GM12878 (cell line): ENCODE data around the gene EML1. TPM values are rescaled to one million over a fixed set of nuclear protein-coding genes. Genes with fewer than 3 reads are reported as not detected.

ENCODE experiments used
- ATAC-seq: fragments of 200-7000 bp; cut with Tn5 transposase; 3 replicates; pipeline ENCODE4 v1.9.1; 2020; ENCODE audit warnings: mild to moderate bottlenecking, moderate library complexity
- BruUV-seq: library from RNA; stranded (reverse); fragments of 400-500 nt; replicated peaks from 2 replicates; lab custom pipeline; 2021; lab: Mats Ljungman, UMichigan
- CTCF ChIA-PET: fragments of 300-600 bp; sonication (Branson Sonifier 250); formaldehyde crosslinking; extraction: SDS; loops from one replicate; lab custom pipeline; 2021; ENCODE audit warnings: inconsistent platforms; lab: Yijun Ruan, JAX
- POLR2A ChIA-PET: fragments of 350-600 bp; formaldehyde crosslinking; extraction: SDS; loops from one replicate; lab custom pipeline; 2021; ENCODE audit warnings: inconsistent platforms; lab: Charles Lee
- RAD21 ChIA-PET: fragments of 300-600 bp; sonication (Branson Sonifier 250); formaldehyde crosslinking; loops from one replicate; lab custom pipeline; 2023; ENCODE audit warnings: antibody characterized with exemption; ENCODE audit not compliant: unreplicated experiment; lab: Charles Lee
- SMC1A ChIA-PET: fragments of 300-600 bp; sonication (Branson Sonifier 250); formaldehyde crosslinking; loops from one replicate; lab custom pipeline; 2023; ENCODE audit not compliant: unreplicated experiment, uncharacterized antibody; lab: Charles Lee
- DNase-seq: peaks from one replicate; pipeline ENCODE4 v3.0.0-alpha.2; 2011; ENCODE audit warnings: low read depth, low spot score
- FAIRE-seq: peaks from 3 replicates; lab custom pipeline; 2011; peaks lifted over from hg19 to GRCh38; lab: Jason Lieb, UNC
- H2AFZ ChIP-seq: 2 replicates; pipeline ENCODE4 v1.6.0; 2011; ENCODE audit warnings: low read depth, low read length, control low read depth; ENCODE audit not compliant: control insufficient read depth
- H3K27ac ChIP-seq: 2 replicates; pipeline ENCODE4 v1.5.1; 2011; ENCODE audit warnings: control low read depth; ENCODE audit not compliant: control insufficient read depth, insufficient read depth
- H3K27me3 ChIP-seq, 2 experiments: replicated peaks in 1 of 2; 2 replicates each; pipeline versions ENCODE4 v1.6.0 to v1.6.1; 2011; ENCODE audit warnings: low read length in 1 of 2; ENCODE audit not compliant: control insufficient read depth in 2 of 2, insufficient read depth in 2 of 2
- H3K36me3 ChIP-seq, 2 experiments: 2 replicates each; pipeline ENCODE4 v1.5.1; 2011; ENCODE audit warnings: low read length in 1 of 2; ENCODE audit not compliant: control insufficient read depth in 2 of 2, insufficient read depth in 2 of 2
- H3K4me1 ChIP-seq: 2 replicates; pipeline ENCODE4 v1.6.1; 2011; ENCODE audit warnings: mild to moderate bottlenecking, low read length, moderate library complexity, mixed read lengths; ENCODE audit not compliant: control insufficient read depth, insufficient read depth
- H3K4me2 ChIP-seq: 2 replicates; pipeline ENCODE4 v1.6.0; 2011; ENCODE audit warnings: control low read depth; ENCODE audit not compliant: control insufficient read depth, insufficient read depth
- H3K4me3 ChIP-seq: fragments of 200-600 bp; sonication (generic); 2 replicates; pipeline ENCODE4 v1.5.1; 2016
- H3K79me2 ChIP-seq: 2 replicates; pipeline ENCODE4 v1.6.0; 2011; ENCODE audit warnings: low read length; ENCODE audit not compliant: control insufficient read depth, insufficient read depth
- H3K9ac ChIP-seq: 2 replicates; pipeline ENCODE4 v1.8.0; 2011; ENCODE audit warnings: low read length, control low read depth, mixed read lengths; ENCODE audit not compliant: control insufficient read depth, insufficient read depth
- H3K9me3 ChIP-seq: replicated peaks from 3 replicates; pipeline ENCODE4 v1.5.1; 2011; ENCODE audit warnings: mild to moderate bottlenecking, low read length; ENCODE audit not compliant: control insufficient read depth, insufficient read depth
- H4K20me1 ChIP-seq: 2 replicates; pipeline ENCODE4 v1.6.0; 2011; ENCODE audit not compliant: control insufficient read depth, insufficient read depth
- BACH1 ChIP-seq: fragments of 450-650 bp; IDR thresholded peaks from 2 replicates; pipeline ENCODE4 v1.6.1; 2017; ENCODE audit warnings: mild to moderate bottlenecking, borderline replicate concordance
- CBX5 ChIP-seq: sonication (generic); IDR thresholded peaks from 2 replicates; pipeline ENCODE4 v1.6.1; 2016; ENCODE audit warnings: low read depth, moderate library complexity, mild to moderate bottlenecking, inconsistent platforms
- CHD2 ChIP-seq: IDR thresholded peaks from 2 replicates; pipeline ENCODE4 v1.6.1; 2011; ENCODE audit warnings: low read depth, low read length, improper control_type of control experiment, borderline replicate concordance
- CHD4 ChIP-seq: fragments of 200-600 bp; sonication (generic); IDR thresholded peaks from 2 replicates; pipeline ENCODE4 v1.6.1; 2016; ENCODE audit warnings: mild to moderate bottlenecking
- FOS ChIP-seq: IDR thresholded peaks from 3 replicates; pipeline ENCODE4 v1.6.1; 2011; ENCODE audit warnings: borderline replicate concordance; ENCODE audit not compliant: insufficient read length; ENCODE audit errors: extremely low read depth
- FOXK2 ChIP-seq: fragments of 450-650 bp; IDR thresholded peaks from 2 replicates; pipeline ENCODE4 v1.6.1; 2017; ENCODE audit warnings: mild to moderate bottlenecking, moderate library complexity
- LARP7 ChIP-seq: fragments of 450-650 bp; IDR thresholded peaks from 2 replicates; pipeline ENCODE4 v1.6.1; 2017; ENCODE audit warnings: mild to moderate bottlenecking
- NFYA ChIP-seq: IDR thresholded peaks from 2 replicates; pipeline ENCODE4 v1.6.1; 2011; ENCODE audit warnings: low read depth, mild to moderate bottlenecking, low read length, improper control_type of control experiment, borderline replicate concordance
- NR2C2 ChIP-seq: IDR thresholded peaks from 2 replicates; pipeline ENCODE4 v1.6.1; 2011; ENCODE audit warnings: borderline replicate concordance, low read depth; ENCODE audit not compliant: control insufficient read depth, insufficient read length
- PAX5 ChIP-seq: IDR thresholded peaks from 2 replicates; pipeline ENCODE4 v1.6.1; 2011; ENCODE audit warnings: low read depth, low read length, borderline replicate concordance
- POLR2A ChIP-seq: IDR thresholded peaks from 2 replicates; pipeline ENCODE4 v1.6.1; 2011; ENCODE audit warnings: low read depth, mild to moderate bottlenecking, low read length
- POLR2AphosphoS2 ChIP-seq: IDR thresholded peaks from 2 replicates; pipeline ENCODE4 v1.6.1; 2011; ENCODE audit warnings: low read depth, mild to moderate bottlenecking, low read length, improper control_type of control experiment, moderate library complexity
- TARDBP ChIP-seq: IDR thresholded peaks from 2 replicates; pipeline ENCODE4 v1.6.1; 2016; ENCODE audit warnings: borderline replicate concordance
- TCF12 ChIP-seq: IDR thresholded peaks from 2 replicates; pipeline ENCODE4 v1.6.1; 2011; ENCODE audit warnings: low read depth, mild to moderate bottlenecking, low read length
- ZSCAN29 ChIP-seq: fragments of 450-650 bp; IDR thresholded peaks from 2 replicates; pipeline ENCODE4 v1.6.1; 2017; ENCODE audit warnings: mild to moderate bottlenecking, moderate library complexity
- WGBS: methylation state at CpG from one replicate; pipeline ENCODE4 v1.1.6; 2016; ENCODE audit warnings: low lambda C conversion rate; ENCODE audit not compliant: insufficient replicate concordance, insufficient coverage; ENCODE audit errors: missing lambda C conversion rate; 5-methylcytosine and 5-hydroxymethylcytosine counted together
- in situ Hi-C: fragments of 300-500 bp; cut with MboI; formaldehyde crosslinking; loops from 9 replicates; pipeline ENCODE4 v1.14.3; 2018; ENCODE audit warnings: mixed read lengths
- intact Hi-C: fragments of 100-400 bp; cut with micrococcal nuclease; formaldehyde crosslinking; loops from one replicate; pipeline ENCODE4 v1.14.2; 2022; ENCODE audit not compliant: unreplicated experiment
- polyA plus RNA-seq, 11 experiments: library from polyadenylated mRNA; depleted of rRNA in 4 of 11; unstranded in 6 of 11; stranded (reverse) in 5 of 11; fragments of >200 nt; fragmentation: Nextera tagmentation in 4 of 11; fragmentation: Illumina TruSeq in 1 of 11; extraction: Ambion mirVana in 4 of 11; extraction: Trizol in 1 of 11; gene quantifications; 1 replicate in 1 of 11; 2 replicates in 10 of 11; pipeline versions ENCODE4 v1.2.1 to v1.2.3, GENCODE V29; 2011 to 2016; ENCODE audit warnings: inconsistent platforms in 2 of 11, missing spikeins in 2 of 11, low read depth in 1 of 11
- total RNA-seq, 4 experiments: library from RNA; depleted of rRNA in 3 of 4; stranded (reverse); fragments of >200 nt in 3 of 4; fragmentation: Illumina TruSeq in 1 of 4; extraction: Trizol in 1 of 4; gene quantifications; 2 replicates each; pipeline versions ENCODE4 v1.2.1 to v1.2.3, GENCODE V29; 2013 to 2021
- TF ChIP-seq, protein P1 (sequence below): fragments of 450-650 bp; formaldehyde crosslinking; IDR thresholded peaks from 2 replicates; pipeline ENCODE4 v1.4.0; 2020; ENCODE audit warnings: mild to moderate bottlenecking, moderate library complexity
- TF ChIP-seq, protein P2 (sequence below): IDR thresholded peaks from 2 replicates; pipeline ENCODE4 v1.6.1; 2012; ENCODE audit warnings: low read depth, low read length, improper control_type of control experiment
- TF ChIP-seq, protein P3 (sequence below): fragments of 450-650 bp; IDR thresholded peaks from 2 replicates; pipeline ENCODE4 v1.6.1; 2017; ENCODE audit warnings: mild to moderate bottlenecking, moderate library complexity

The EML1 gene
- total and polyA plus RNA-seq, 10 of the 15 experiments (the other 5 are each of a cell fraction or from before 2014, with no cell fraction given), result 0.05 to 3.4 (median 0.11) TPM; not detected in 3

DNA sequence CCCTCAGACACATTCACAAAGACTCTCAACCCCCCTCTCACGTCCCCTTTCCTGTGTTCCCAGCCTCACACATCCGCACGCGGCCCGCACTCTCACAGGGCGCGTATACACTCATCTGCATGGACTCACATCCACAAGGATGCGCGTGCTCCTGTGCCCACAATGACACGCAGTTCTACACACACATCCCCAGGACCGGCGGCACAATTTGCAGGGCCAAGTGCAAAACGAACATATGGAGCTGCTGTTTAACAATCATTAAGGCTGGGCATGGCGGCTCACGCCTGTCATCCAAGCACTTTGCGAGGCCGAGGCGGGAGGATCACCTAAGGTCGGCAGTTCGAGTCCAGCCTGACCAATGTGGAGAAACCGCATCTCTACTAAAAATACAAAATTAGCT, 36.4 kb upstream of the EML1 start:
- FAIRE-seq (no peak), DNase-seq (no peak), ATAC-seq (no peak)
- H3K27me3 ChIP-seq, result peaks cover 2 to 4% of the 10 kb centered on the region in 2 experiments; a peak in 2 of 4 replicates
- H3K4me1 ChIP-seq, result peaks cover 6% of the 10 kb centered on the region
- ChIA-PET SMC1A (no interaction called here), CTCF (no interaction called here), POLR2A (no interaction called here), RAD21 (no interaction called here)
- no peak overlapping the region for H3K4me2 ChIP-seq
- intact Hi-C loops, result no loop called here
- H3K4me3 ChIP-seq, result no peak overlapping the region
- no peak overlapping the region for H2AFZ ChIP-seq
- H3K9me3 ChIP-seq, result no peaks in the 10 kb centered on the region
- in situ Hi-C loops, result no loop called here
- H3K9ac ChIP-seq, result no peak overlapping the region
- H3K79me2 ChIP-seq, result no peaks in the 10 kb centered on the region
- BruUV-seq, result no TSS peak
- H4K20me1 ChIP-seq, result no peaks in the 10 kb centered on the region
- TF ChIP-seq CBX5, result no peak
- no peak for TF ChIP-seq TCF12
- no peak for TF ChIP-seq BACH1
- TF ChIP-seq, protein P1, sequence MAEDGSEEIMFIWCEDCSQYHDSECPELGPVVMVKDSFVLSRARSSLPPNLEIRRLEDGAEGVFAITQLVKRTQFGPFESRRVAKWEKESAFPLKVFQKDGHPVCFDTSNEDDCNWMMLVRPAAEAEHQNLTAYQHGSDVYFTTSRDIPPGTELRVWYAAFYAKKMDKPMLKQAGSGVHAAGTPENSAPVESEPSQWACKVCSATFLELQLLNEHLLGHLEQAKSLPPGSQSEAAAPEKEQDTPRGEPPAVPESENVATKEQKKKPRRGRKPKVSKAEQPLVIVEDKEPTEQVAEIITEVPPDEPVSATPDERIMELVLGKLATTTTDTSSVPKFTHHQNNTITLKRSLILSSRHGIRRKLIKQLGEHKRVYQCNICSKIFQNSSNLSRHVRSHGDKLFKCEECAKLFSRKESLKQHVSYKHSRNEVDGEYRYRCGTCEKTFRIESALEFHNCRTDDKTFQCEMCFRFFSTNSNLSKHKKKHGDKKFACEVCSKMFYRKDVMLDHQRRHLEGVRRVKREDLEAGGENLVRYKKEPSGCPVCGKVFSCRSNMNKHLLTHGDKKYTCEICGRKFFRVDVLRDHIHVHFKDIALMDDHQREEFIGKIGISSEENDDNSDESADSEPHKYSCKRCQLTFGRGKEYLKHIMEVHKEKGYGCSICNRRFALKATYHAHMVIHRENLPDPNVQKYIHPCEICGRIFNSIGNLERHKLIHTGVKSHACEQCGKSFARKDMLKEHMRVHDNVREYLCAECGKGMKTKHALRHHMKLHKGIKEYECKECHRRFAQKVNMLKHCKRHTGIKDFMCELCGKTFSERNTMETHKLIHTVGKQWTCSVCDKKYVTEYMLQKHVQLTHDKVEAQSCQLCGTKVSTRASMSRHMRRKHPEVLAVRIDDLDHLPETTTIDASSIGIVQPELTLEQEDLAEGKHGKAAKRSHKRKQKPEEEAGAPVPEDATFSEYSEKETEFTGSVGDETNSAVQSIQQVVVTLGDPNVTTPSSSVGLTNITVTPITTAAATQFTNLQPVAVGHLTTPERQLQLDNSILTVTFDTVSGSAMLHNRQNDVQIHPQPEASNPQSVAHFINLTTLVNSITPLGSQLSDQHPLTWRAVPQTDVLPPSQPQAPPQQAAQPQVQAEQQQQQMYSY (CRISPR knock-in tag), result no peak
- TF ChIP-seq, protein P2, sequence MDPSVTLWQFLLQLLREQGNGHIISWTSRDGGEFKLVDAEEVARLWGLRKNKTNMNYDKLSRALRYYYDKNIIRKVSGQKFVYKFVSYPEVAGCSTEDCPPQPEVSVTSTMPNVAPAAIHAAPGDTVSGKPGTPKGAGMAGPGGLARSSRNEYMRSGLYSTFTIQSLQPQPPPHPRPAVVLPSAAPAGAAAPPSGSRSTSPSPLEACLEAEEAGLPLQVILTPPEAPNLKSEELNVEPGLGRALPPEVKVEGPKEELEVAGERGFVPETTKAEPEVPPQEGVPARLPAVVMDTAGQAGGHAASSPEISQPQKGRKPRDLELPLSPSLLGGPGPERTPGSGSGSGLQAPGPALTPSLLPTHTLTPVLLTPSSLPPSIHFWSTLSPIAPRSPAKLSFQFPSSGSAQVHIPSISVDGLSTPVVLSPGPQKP, result no peak
- no peak for TF ChIP-seq ZSCAN29
- TF ChIP-seq, protein P3, sequence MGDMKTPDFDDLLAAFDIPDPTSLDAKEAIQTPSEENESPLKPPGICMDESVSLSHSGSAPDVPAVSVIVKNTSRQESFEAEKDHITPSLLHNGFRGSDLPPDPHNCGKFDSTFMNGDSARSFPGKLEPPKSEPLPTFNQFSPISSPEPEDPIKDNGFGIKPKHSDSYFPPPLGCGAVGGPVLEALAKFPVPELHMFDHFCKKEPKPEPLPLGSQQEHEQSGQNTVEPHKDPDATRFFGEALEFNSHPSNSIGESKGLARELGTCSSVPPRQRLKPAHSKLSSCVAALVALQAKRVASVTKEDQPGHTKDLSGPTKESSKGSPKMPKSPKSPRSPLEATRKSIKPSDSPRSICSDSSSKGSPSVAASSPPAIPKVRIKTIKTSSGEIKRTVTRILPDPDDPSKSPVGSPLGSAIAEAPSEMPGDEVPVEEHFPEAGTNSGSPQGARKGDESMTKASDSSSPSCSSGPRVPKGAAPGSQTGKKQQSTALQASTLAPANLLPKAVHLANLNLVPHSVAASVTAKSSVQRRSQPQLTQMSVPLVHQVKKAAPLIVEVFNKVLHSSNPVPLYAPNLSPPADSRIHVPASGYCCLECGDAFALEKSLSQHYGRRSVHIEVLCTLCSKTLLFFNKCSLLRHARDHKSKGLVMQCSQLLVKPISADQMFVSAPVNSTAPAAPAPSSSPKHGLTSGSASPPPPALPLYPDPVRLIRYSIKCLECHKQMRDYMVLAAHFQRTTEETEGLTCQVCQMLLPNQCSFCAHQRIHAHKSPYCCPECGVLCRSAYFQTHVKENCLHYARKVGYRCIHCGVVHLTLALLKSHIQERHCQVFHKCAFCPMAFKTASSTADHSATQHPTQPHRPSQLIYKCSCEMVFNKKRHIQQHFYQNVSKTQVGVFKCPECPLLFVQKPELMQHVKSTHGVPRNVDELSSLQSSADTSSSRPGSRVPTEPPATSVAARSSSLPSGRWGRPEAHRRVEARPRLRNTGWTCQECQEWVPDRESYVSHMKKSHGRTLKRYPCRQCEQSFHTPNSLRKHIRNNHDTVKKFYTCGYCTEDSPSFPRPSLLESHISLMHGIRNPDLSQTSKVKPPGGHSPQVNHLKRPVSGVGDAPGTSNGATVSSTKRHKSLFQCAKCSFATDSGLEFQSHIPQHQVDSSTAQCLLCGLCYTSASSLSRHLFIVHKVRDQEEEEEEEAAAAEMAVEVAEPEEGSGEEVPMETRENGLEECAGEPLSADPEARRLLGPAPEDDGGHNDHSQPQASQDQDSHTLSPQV, result no peak
- no peak for TF ChIP-seq POLR2A
- TF ChIP-seq NFYA, result no peak
- no peak for TF ChIP-seq CHD2
- TF ChIP-seq FOS, result no peak
- no peak for TF ChIP-seq PAX5
- no peak for TF ChIP-seq POLR2AphosphoS2
- no peak for TF ChIP-seq FOXK2
- TF ChIP-seq TARDBP, result no peak
- TF ChIP-seq LARP7, result no peak
- TF ChIP-seq CHD4, result no peak
- no peak for TF ChIP-seq NR2C2
- H3K27ac ChIP-seq, result no peak overlapping the region
- 67% methylated on average over 21 of the region's 21 CpGs for WGBS
- no peaks in the 10 kb centered on the region for H3K36me3 ChIP-seq
